ENCODE results near the gene RUNX3. TPM values are rescaled to one million over a fixed set of nuclear protein-coding genes. Genes with fewer than 3 reads are reported as not detected.
A peak's percentile ranks its signal among the peaks of the same experiment; 100 is the strongest.

Gene RUNX3
- total RNA-seq, 1 experiment from 2014 or later, result 0.28 TPM

DNA sequence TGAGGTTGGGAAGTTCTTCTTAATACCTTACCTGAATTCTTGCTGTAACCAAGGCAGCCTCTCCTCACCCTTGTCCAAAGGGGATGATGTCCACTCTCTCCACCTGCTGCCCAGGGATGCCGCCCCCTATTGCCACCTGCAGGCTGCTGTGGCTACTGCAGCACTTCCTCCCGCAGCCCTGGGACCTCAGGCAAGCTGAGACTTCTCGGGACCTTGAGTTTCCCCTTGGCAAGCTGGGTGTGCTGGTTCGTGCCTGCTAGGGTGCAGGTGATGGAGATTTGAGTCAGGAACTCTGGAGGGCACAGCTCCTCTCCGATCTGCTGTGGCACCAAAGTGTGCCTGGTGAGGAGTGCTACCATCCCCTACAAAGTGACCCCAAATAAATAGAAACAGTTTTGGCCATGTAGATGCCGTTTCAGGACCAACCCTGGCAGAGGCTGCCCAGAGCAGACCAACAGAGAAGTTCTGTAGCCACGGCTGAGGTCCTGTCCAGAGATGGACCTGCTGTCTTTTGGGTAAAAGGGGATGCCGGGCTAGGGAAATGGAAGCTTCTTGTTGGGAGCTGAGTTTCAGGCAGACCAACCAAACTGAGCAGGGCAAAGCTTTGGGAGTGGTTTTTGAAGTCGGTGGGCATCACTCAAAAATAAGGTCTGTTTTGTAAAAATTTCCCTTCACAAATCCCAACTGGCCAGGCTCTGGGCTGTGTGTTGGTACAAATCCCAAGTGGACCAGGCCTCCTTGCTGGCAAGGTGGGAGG is 31.7 kb downstream of the RUNX3 start:
- TF ChIP-seq, protein P1, sequence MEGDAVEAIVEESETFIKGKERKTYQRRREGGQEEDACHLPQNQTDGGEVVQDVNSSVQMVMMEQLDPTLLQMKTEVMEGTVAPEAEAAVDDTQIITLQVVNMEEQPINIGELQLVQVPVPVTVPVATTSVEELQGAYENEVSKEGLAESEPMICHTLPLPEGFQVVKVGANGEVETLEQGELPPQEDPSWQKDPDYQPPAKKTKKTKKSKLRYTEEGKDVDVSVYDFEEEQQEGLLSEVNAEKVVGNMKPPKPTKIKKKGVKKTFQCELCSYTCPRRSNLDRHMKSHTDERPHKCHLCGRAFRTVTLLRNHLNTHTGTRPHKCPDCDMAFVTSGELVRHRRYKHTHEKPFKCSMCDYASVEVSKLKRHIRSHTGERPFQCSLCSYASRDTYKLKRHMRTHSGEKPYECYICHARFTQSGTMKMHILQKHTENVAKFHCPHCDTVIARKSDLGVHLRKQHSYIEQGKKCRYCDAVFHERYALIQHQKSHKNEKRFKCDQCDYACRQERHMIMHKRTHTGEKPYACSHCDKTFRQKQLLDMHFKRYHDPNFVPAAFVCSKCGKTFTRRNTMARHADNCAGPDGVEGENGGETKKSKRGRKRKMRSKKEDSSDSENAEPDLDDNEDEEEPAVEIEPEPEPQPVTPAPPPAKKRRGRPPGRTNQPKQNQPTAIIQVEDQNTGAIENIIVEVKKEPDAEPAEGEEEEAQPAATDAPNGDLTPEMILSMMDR (IDR thresholded peaks at IDR 0.05; ENCODE audit: unreplicated experiment), result peak; percentile 41
- peak; percentile 64 for DNase-seq
- no TSS peak for BruUV-seq (replicated peaks)
- Mint-ChIP-seq H3K27me3 (ENCODE audit: unreplicated experiment) (peaks cover 41% of the 10 kb centered on the region), H3K9me3 (ENCODE audit: low read depth, unreplicated experiment) (no peaks in the 10 kb centered on the region), H3K36me3 (ENCODE audit: insufficient read depth, unreplicated experiment) (no peaks in the 10 kb centered on the region), H3K27ac (ENCODE audit: unreplicated experiment) (no peak overlapping the region), H3K4me1 (ENCODE audit: low read depth, unreplicated experiment) (no peaks in the 10 kb centered on the region), H3K4me3 (ENCODE audit: low read depth, unreplicated experiment) (no peak overlapping the region)
- intact Hi-C loops (cut with micrococcal nuclease; ENCODE audit: unreplicated experiment), result no loop called here
- CTCF ChIA-PET, result no interaction called here

DNA sequence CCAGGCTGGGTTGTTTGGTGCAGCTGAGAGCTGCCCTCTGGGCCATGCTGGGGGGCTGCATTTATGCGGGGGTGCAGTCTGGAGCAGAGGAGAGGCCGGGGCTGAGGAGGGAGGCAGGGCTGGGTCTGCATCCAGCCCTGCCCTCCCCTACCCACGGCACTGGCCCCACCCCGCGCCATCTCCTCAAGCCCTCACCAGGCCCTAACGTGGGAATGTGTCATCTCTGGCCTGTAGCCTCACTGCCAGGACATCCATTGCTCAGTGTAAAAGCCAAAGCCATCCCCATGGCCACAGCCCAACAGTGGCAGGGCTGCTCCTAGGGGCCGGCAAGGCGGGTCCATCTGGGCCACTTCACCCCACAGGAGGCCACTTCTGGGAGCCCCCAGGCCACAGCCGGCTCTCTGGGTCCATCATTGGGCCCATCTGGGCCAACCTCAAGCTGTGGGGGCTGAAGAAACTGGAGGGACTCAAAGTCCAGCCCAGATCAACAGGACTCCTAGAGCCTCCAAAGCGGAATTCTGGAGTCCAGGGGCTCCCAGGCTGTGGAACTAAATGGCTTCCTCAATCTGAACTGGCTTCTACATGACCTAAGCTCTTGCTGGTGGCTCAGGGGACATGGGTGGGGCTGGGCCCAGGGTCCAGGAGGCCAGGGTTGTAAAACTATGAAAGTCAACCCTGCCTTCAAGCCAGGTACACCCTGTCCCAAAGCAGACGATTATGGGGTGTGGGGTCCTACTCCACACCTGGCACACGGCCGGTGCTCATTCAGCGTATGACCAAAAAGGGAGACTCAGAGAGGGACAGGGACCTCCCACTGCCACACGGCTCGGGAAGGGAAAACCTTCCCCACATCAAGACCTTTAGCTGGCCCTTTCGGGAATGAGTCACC is 32.6 kb downstream of the RUNX3 start:
- intact Hi-C loops (cut with micrococcal nuclease; ENCODE audit: unreplicated experiment), result no loop called here
- BruUV-seq (replicated peaks), result no TSS peak
- H3K9me3 Mint-ChIP-seq (ENCODE audit: low read depth, unreplicated experiment), result peaks cover 3% of the 10 kb centered on the region
- TF ChIP-seq, protein P1 (IDR thresholded peaks at IDR 0.05; ENCODE audit: unreplicated experiment), result no peak
- peaks cover 49% of the 10 kb centered on the region for H3K27me3 Mint-ChIP-seq (ENCODE audit: unreplicated experiment)
- CTCF ChIA-PET, result interaction anchor here (1.0 kb wide), 1 partner anchor 50 kb away, joined by 3 read pairs; no protein-coding TSS in a partner anchor
- H3K27ac Mint-ChIP-seq (ENCODE audit: unreplicated experiment), result no peak overlapping the region
- no peak for DNase-seq
- no peak overlapping the region for H3K4me3 Mint-ChIP-seq (ENCODE audit: low read depth, unreplicated experiment)
- H3K4me1 Mint-ChIP-seq (ENCODE audit: low read depth, unreplicated experiment), result no peaks in the 10 kb centered on the region
- no peaks in the 10 kb centered on the region for H3K36me3 Mint-ChIP-seq (ENCODE audit: insufficient read depth, unreplicated experiment)

DNA sequence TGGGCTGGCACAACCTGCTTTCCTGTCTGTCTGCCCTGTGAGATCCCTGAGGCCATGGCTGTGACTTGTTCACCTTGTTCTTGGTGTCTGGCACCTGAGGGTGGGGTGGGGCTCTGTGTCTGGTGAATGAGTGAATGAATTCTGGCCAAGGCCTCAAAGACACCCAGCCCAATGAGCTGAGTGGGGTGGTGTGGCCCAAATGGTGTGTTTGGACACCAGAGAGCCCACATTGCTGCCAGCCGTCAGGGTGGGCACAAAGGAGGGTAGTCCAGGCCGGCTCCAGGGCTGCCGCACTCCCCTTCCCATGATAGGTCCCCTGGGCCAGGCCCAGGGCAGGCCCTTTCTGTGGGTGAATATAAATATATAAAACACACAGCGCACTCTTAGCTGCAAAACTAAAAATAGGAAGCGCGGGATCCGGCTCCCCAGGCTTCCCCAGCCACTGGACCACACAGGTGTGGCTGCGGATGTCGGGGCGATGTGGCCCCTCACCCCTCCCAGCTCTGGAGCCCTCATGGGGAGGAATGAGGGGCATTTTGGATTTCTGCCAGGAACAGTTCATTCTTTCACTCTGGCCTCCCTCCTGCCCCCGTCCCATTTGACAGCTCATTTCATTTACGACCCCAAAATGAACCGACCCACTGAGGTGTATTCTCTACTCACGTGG is 33.3 kb downstream of the RUNX3 start:
- TF ChIP-seq, protein P1 (IDR thresholded peaks at IDR 0.05; ENCODE audit: unreplicated experiment), result no peak
- no peak overlapping the region for H3K4me3 Mint-ChIP-seq (ENCODE audit: low read depth, unreplicated experiment)
- intact Hi-C loops (cut with micrococcal nuclease; ENCODE audit: unreplicated experiment), result no loop called here
- H3K4me1 Mint-ChIP-seq (ENCODE audit: low read depth, unreplicated experiment), result no peaks in the 10 kb centered on the region
- H3K27ac Mint-ChIP-seq (ENCODE audit: unreplicated experiment), result no peak overlapping the region
- peaks cover 53% of the 10 kb centered on the region for H3K27me3 Mint-ChIP-seq (ENCODE audit: unreplicated experiment)
- DNase-seq, result no peak
- H3K9me3 Mint-ChIP-seq (ENCODE audit: low read depth, unreplicated experiment), result peaks cover 4% of the 10 kb centered on the region
- CTCF ChIA-PET, result interaction anchor here (1.0 kb wide), 1 partner anchor 49 kb away, joined by 3 read pairs; no protein-coding TSS in a partner anchor
- H3K36me3 Mint-ChIP-seq (ENCODE audit: insufficient read depth, unreplicated experiment), result no peaks in the 10 kb centered on the region
- BruUV-seq (replicated peaks), result no TSS peak

DNA sequence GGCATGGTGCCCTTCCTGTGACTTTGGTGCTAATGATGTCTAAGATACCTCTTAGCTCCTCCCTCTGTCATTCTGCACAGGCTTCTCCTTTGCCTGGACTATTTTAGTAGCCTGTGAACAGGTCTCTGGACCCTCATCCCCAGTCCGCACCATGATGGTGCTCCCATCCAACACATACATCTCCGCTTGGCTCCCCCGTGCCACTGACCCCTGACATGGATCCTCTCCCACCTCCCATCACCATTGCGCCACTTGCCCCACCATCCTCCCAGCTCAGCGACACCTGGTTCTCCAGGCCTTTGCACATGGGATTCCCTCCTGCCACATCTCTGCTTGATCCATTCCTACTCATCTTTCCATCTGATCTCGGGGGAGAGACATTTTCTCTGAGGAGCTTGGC is 33.9 kb downstream of the RUNX3 start:
- BruUV-seq (replicated peaks), result no TSS peak
- intact Hi-C loops (cut with micrococcal nuclease; ENCODE audit: unreplicated experiment), result no loop called here
- H3K4me3 Mint-ChIP-seq (ENCODE audit: low read depth, unreplicated experiment), result no peak overlapping the region
- H3K27me3 Mint-ChIP-seq (ENCODE audit: unreplicated experiment), result peaks cover 52% of the 10 kb centered on the region
- DNase-seq, result no peak
- H3K9me3 Mint-ChIP-seq (ENCODE audit: low read depth, unreplicated experiment), result peaks cover 4% of the 10 kb centered on the region
- H3K27ac Mint-ChIP-seq (ENCODE audit: unreplicated experiment), result no peak overlapping the region
- H3K36me3 Mint-ChIP-seq (ENCODE audit: insufficient read depth, unreplicated experiment), result no peaks in the 10 kb centered on the region
- H3K4me1 Mint-ChIP-seq (ENCODE audit: low read depth, unreplicated experiment), result no peaks in the 10 kb centered on the region
- CTCF ChIA-PET, result interaction anchor here (1.0 kb wide), 1 partner anchor 48 kb away, joined by 3 read pairs; no protein-coding TSS in a partner anchor
- TF ChIP-seq, protein P1 (IDR thresholded peaks at IDR 0.05; ENCODE audit: unreplicated experiment), result no peak
